GM13976 (cell line): ENCODE measurements around the gene IMMP1L.

Experiments used
- DNase-seq: peaks from one replicate; pipeline ENCODE4 v3.0.0; 2012; ENCODE audit warnings: low spot score
- in situ Hi-C: fragments of 300-500 bp; cut with MboI; formaldehyde crosslinking; loops from one replicate; pipeline ENCODE4 v1.12.0; 2022; ENCODE audit warnings: low sequenced_read_pairs, mixed read lengths, inconsistent platforms; ENCODE audit not compliant: unreplicated experiment
- TF ChIP-seq, protein P1 (sequence below): IDR thresholded peaks from 2 replicates; pipeline ENCODE4 v1.5.1; 2012; ENCODE audit warnings: borderline replicate concordance, mild to moderate bottlenecking; ENCODE audit not compliant: insufficient read depth; ENCODE audit errors: extremely low read depth, missing control alignments, control extremely low read depth

Gene IMMP1L

DNA sequence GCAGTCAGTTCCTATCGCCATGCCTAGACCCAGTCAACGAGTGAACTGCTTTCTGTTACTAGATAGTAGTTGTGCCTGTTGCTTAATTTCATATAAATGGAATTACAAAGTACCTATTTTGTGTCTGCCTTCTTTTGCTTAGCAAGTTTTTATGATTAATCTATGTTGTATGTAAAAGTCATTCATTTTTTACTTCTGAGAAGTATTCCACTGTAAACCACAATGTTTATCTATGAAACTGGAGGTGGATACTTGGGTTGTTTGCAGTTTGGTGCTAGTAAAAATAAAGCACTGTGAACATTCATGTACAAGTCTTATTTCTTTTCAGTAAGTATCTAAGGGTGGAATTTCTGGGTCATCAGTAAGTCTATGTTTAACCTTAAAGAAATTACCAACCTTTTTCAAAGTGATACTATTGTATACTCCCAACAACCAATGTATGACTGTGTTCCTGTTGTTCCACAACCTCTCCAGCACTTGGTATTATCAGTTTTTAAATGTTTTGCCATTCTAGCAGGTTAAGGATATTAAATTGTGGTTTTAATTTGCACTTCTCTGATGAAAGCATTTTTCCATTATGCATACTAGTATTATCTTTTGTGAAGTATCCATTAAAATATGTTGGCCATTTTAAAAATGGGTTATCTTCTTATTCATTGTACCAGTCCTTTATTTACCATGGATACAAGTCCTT is 71.5 kb downstream of the IMMP1L start:
- TF ChIP-seq, protein P1, sequence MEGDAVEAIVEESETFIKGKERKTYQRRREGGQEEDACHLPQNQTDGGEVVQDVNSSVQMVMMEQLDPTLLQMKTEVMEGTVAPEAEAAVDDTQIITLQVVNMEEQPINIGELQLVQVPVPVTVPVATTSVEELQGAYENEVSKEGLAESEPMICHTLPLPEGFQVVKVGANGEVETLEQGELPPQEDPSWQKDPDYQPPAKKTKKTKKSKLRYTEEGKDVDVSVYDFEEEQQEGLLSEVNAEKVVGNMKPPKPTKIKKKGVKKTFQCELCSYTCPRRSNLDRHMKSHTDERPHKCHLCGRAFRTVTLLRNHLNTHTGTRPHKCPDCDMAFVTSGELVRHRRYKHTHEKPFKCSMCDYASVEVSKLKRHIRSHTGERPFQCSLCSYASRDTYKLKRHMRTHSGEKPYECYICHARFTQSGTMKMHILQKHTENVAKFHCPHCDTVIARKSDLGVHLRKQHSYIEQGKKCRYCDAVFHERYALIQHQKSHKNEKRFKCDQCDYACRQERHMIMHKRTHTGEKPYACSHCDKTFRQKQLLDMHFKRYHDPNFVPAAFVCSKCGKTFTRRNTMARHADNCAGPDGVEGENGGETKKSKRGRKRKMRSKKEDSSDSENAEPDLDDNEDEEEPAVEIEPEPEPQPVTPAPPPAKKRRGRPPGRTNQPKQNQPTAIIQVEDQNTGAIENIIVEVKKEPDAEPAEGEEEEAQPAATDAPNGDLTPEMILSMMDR = no peak
- in situ Hi-C loops = no loop called here
- no peak for DNase-seq

DNA sequence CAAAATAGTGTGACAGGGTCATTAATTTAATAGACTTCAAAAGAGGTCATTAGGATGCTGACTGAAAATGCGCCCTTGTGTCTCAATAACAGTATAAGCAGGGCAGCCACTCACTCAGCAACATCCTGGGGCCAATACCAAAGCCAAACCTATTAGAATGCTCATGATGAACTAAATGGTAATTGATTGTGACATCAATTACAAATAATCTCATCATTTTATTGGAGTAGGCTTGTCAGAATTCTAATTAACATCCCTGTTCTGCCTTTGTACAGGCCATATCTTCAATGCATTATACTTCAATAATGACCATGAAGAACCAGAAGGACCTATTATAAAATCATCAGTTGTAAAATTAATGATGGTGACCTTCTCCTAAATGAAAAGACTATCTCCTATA is 75.6 kb downstream of the IMMP1L start:
- TF ChIP-seq, protein P1 = no peak
- in situ Hi-C loops = no loop called here
- DNase-seq = no peak

DNA sequence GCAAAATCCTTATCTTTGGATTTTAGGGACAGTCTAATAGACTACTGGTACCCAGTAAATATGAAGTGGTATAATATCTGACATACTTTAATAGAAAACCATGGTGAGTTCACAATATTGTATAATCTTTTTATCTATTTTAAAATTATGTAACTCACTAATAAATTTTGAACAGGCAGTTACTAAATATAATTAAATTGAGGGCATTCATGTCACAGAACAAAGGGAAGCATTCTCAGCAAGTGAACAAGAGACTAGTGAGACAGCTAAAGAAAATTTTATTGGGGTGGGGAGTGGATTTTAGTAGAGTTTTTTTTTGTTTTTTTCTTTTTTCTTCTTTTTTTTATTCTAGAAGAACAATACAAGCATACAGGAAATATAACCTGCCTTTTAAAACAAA is 84.8 kb downstream of the IMMP1L start:
- no peak for DNase-seq
- in situ Hi-C loops = no loop called here
- TF ChIP-seq, protein P1 = no peak

DNA sequence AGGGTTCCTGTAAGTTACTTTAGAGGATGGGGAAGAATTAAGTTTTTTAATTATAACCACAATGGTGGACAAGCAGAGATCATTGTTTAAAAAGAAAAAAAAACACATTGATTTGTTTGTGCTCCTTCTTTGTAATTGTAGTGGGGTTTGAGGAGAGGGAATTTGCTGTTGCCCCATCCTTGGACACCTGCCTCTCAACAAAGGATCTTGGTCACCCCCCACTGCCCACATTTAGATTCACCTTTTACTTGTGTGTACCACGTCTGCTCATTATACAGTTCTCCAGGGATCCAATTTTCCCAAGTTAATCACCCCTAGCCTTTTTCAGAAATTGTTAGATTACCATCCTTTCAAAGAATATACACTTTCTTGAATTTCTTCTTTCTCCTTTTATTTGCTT is 86.7 kb downstream of the IMMP1L start:
- TF ChIP-seq, protein P1 = no peak
- in situ Hi-C loops = no loop called here
- DNase-seq = no peak

DNA sequence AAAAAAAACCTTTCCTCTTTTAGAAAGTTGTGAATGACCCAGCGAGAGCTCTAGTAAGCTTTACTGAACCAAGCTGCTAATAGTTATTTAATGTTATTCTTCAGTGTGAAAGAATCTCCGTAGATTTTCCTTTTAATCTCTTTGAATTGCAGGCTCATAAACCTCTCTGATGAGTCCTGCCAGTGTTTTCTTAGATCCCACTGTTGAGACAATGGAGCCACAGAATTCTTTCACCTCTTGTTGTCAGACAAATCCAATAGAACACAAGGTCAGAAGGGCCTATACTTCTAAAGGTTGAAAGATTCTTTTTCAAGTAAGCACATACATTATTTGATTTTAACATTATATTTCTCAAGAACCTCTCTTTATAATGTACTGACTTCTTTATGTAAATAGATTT is 87.6 kb downstream of the IMMP1L start:
- DNase-seq = no peak
- TF ChIP-seq, protein P1 = no peak
- in situ Hi-C loops = no loop called here

DNA sequence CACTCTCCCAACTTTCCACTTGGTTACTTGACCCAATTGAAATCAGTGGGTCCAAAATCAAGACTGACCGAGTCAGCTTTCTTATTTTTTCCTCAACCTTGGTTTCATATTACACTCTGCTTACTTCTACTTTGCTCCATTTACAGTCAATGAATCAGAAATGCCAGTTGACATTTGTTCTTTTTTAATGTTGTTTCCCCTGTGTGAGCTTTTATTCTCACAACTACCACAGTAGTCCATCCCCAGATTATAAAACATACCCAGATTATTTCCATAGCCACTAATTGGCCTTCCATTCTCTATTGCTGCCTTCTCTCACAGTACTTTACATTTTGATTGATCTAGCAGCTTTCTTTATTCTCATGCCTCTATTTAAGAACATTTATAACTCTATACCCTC is 89.8 kb downstream of the IMMP1L start:
- no peak for DNase-seq
- TF ChIP-seq, protein P1 = no peak
- in situ Hi-C loops = no loop called here
